Panc1 (cell line): Measurements from ENCODE around the gene CACNB3. TPM values are rescaled to one million over a fixed set of nuclear protein-coding genes. Genes with fewer than 3 reads are reported as not detected.

ENCODE experiments used
- ATAC-seq: fragments of 200-7000 bp; cut with Tn5 transposase; 2 replicates; pipeline ENCODE4 v1.9.1; 2020; ENCODE audit warnings: mild to moderate bottlenecking, moderate library complexity
- BruUV-seq: library from RNA; stranded (reverse); fragments of 400-500 nt; replicated peaks from 2 replicates; lab custom pipeline; 2021; lab: Mats Ljungman, UMichigan
- CTCF ChIA-PET: fragments of 300-600 bp; sonication (Branson Sonifier 250); formaldehyde crosslinking; loops from one replicate; lab custom pipeline; 2022; ENCODE audit warnings: antibody characterized with exemption; lab: Charles Lee
- POLR2A ChIA-PET: fragments of 300-600 bp; sonication (Branson Sonifier 250); formaldehyde crosslinking; loops from one replicate; lab custom pipeline; 2022; ENCODE audit warnings: antibody characterized with exemption; lab: Charles Lee
- DNase-seq: peaks from one replicate; pipeline ENCODE4 v3.0.0-alpha.2; 2010; ENCODE audit warnings: low read depth, low spot score
- H3K27ac ChIP-seq: 2 replicates; pipeline ENCODE4 v1.5.1; 2011; ENCODE audit warnings: mild to moderate bottlenecking, low read length, inconsistent platforms
- H3K27me3 ChIP-seq: fragments of 200-500 bp; sonication (Bioruptor generic); 2 replicates; pipeline ENCODE4 v1.6.0; 2014; ENCODE audit warnings: low read length, inconsistent platforms; ENCODE audit not compliant: control insufficient read depth, insufficient read depth
- H3K36me3 ChIP-seq: fragments of 200-500 bp; sonication (Bioruptor generic); 2 replicates; pipeline ENCODE4 v1.5.1; 2014; ENCODE audit warnings: inconsistent platforms, mild to moderate bottlenecking, low read length, moderate library complexity; ENCODE audit not compliant: control insufficient read depth, insufficient read depth
- H3K4me1 ChIP-seq: 2 replicates; pipeline ENCODE4 v1.5.1; 2011; ENCODE audit warnings: inconsistent platforms, mild to moderate bottlenecking, low read length, moderate library complexity; ENCODE audit not compliant: control insufficient read depth, insufficient read depth
- H3K4me3 ChIP-seq, 2 experiments: 2 replicates each; pipeline ENCODE4 v1.5.1; 2011 to 2012; ENCODE audit warnings: low read depth in 2 of 2, low read length in 2 of 2, mild to moderate bottlenecking in 2 of 2, inconsistent platforms in 1 of 2, moderate library complexity in 1 of 2
- H3K9me3 ChIP-seq: fragments of 200-500 bp; sonication (Bioruptor generic); 2 replicates; pipeline ENCODE4 v1.5.1; 2014; ENCODE audit warnings: low read depth, mild to moderate bottlenecking, inconsistent platforms, low read length, moderate library complexity; ENCODE audit not compliant: control insufficient read depth, insufficient read depth
- POLR2AphosphoS5 ChIP-seq: IDR thresholded peaks from 2 replicates; pipeline ENCODE4 v1.6.1; 2012; ENCODE audit warnings: mild to moderate bottlenecking, low read depth, low read length, moderate library complexity
- REST ChIP-seq, 2 experiments: IDR thresholded peaks; 2 replicates each; pipeline ENCODE4 v1.6.1; 2011 to 2012; ENCODE audit warnings: low read depth in 2 of 2, control low read depth in 1 of 2, low read length in 1 of 2, mild to moderate bottlenecking in 1 of 2, moderate library complexity in 1 of 2; ENCODE audit not compliant: insufficient read depth in 1 of 2
- SIN3A ChIP-seq: IDR thresholded peaks from 2 replicates; pipeline ENCODE4 v1.6.1; 2012; ENCODE audit warnings: low read depth, mild to moderate bottlenecking, low read length, moderate library complexity, borderline replicate concordance; ENCODE audit not compliant: insufficient read depth
- TCF7L2 ChIP-seq: IDR thresholded peaks from 2 replicates; pipeline ENCODE4 v1.6.1; 2011; ENCODE audit warnings: mild to moderate bottlenecking, low read depth, low read length, inconsistent platforms
- in situ Hi-C: cut with HindIII; loops from 2 replicates; pipeline ENCODE4 v1.10.0; 2016; ENCODE audit warnings: low sequenced_read_pairs, low pct_unique_long_range_greater_than_20kb
- intact Hi-C: fragments of 100-400 bp; cut with micrococcal nuclease; formaldehyde crosslinking; loops from one replicate; pipeline ENCODE4 v1.10.0; 2022; ENCODE audit not compliant: unreplicated experiment
- total RNA-seq: library from RNA; stranded (reverse); gene quantifications from one replicate; pipeline ENCODE4 v1.2.1, GENCODE V29; 2021; ENCODE audit not compliant: unreplicated experiment
- TF ChIP-seq, protein P1 (sequence below): fragments of 450-650 bp; IDR thresholded peaks from 2 replicates; pipeline ENCODE4 v1.5.1; 2017; ENCODE audit warnings: mild to moderate bottlenecking

Gene CACNB3
- total RNA-seq, 1 experiment from 2014 or later: 40.5 TPM

GRCh38 chr12:48824905-48825304 is 6.6 kb downstream of the CACNB3 start:
- no peak overlapping the region for H3K4me3 ChIP-seq
- H3K4me1 ChIP-seq: 0 out of 2 replicates have a peak, but pooled peaks cover under 1% of the 10 kb centered on the region
- H3K27me3 ChIP-seq: no peaks in the 10 kb centered on the region
- no TSS peak for BruUV-seq
- ChIA-PET CTCF (interaction anchor here (0.5 kb wide), 1 partner anchor 35 kb away, joined by 6 read pairs; no protein-coding TSS in a partner anchor), POLR2A (no interaction called here)
- TF ChIP-seq POLR2AphosphoS5 (no peak), REST (IDR thresholded peaks at IDR 0.05; ENCODE audit: insufficient read depth in 1 of 2, low read depth in 2 of 2, low read length in 1 of 2) (no peak), SIN3A (no peak), TCF7L2 (no peak)
- TF ChIP-seq, protein P1, sequence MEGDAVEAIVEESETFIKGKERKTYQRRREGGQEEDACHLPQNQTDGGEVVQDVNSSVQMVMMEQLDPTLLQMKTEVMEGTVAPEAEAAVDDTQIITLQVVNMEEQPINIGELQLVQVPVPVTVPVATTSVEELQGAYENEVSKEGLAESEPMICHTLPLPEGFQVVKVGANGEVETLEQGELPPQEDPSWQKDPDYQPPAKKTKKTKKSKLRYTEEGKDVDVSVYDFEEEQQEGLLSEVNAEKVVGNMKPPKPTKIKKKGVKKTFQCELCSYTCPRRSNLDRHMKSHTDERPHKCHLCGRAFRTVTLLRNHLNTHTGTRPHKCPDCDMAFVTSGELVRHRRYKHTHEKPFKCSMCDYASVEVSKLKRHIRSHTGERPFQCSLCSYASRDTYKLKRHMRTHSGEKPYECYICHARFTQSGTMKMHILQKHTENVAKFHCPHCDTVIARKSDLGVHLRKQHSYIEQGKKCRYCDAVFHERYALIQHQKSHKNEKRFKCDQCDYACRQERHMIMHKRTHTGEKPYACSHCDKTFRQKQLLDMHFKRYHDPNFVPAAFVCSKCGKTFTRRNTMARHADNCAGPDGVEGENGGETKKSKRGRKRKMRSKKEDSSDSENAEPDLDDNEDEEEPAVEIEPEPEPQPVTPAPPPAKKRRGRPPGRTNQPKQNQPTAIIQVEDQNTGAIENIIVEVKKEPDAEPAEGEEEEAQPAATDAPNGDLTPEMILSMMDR: no peak
- no peaks in the 10 kb centered on the region for H3K9me3 ChIP-seq
- intact Hi-C loops: no loop called here
- H3K27ac ChIP-seq: no peak overlapping the region
- DNase-seq (no peak), ATAC-seq (no peak)
- H3K36me3 ChIP-seq: peaks cover 3% of the 10 kb centered on the region; the same call in 1 of the 2 replicates
- in situ Hi-C loops: no loop called here

GRCh38 chr12:48826209-48826855 is 8.0 kb downstream of the CACNB3 start:
- DNase-seq (no peak), ATAC-seq (no peak)
- POLR2A ChIA-PET: no interaction called here
- intact Hi-C loops: no loop called here
- no peak overlapping the region for H3K27ac ChIP-seq
- H3K36me3 ChIP-seq: peaks cover 13% of the 10 kb centered on the region
- TF ChIP-seq SIN3A (no peak), TCF7L2 (no peak), POLR2AphosphoS5 (no peak), REST (IDR thresholded peaks at IDR 0.05; ENCODE audit: insufficient read depth in 1 of 2, low read depth in 2 of 2, low read length in 1 of 2) (no peak)
- TF ChIP-seq, protein P1: no peak
- no peaks in the 10 kb centered on the region for H3K9me3 ChIP-seq
- CTCF ChIA-PET: interaction anchor here (0.8 kb wide), 1 partner anchor 11 kb away, joined by 3 read pairs; no protein-coding TSS in a partner anchor
- no peak overlapping the region for H3K4me3 ChIP-seq
- BruUV-seq: no TSS peak
- no peaks in the 10 kb centered on the region for H3K4me1 ChIP-seq
- in situ Hi-C loops: no loop called here
- no peaks in the 10 kb centered on the region for H3K27me3 ChIP-seq
